Astrocyte of the spinal cord (primary cell): ENCODE measurements around the gene SDR42E1.
A peak's percentile ranks its signal among the peaks of the same experiment; 100 is the strongest.

Experiments used
- DNase-seq: peaks from one replicate; pipeline ENCODE4 v3.0.0; 2011; ENCODE audit warnings: low read depth, low spot score
- H3K4me3 ChIP-seq: 2 replicates; pipeline ENCODE4 v1.5.1; 2011; ENCODE audit warnings: low read depth, mild to moderate bottlenecking, low read length, moderate library complexity
- in situ Hi-C: cut with HindIII; loops from 2 replicates; pipeline ENCODE4 v1.10.0; 2017; ENCODE audit warnings: low sequenced_read_pairs
- TF ChIP-seq, protein P1 (sequence below): IDR thresholded peaks from 2 replicates; pipeline ENCODE4 v1.5.1; 2012; ENCODE audit warnings: low read depth, mild to moderate bottlenecking, low read length, inconsistent platforms

Gene SDR42E1

DNA sequence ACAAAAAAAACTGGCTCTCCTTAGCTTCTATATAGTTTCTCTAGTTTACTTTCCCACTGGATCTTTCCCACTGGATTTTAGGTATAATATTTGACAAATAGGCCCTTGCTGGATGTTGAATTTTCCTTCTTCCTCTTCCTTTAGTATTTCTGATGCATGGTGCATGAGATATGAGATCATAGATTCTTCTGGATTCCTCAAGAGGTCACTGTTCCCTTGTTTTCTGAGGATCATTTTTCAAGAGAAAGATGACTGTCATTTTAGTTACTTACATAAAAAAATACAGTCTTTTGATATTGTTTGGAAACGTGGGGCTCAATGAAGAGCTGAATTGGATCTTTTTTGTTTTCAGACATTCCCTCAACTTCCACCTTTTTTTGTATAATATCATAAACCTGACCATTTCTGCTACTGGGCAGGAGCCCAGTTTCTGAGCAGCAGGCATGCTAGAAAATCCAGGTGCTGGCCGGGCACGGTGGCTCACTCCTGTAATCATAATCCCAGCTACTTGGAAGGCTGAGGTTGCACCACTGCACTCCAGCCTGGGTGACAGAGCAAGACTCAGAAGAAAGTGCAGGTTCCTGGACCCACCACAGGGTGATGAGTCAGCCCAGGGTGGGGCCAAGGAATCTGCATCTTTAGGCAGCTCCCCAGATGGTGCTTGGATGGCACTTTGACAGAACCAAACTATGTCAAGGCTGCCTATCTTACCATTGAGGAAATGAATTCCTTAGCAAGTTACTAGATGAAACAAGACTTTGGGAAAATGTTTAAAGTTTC is 70.3 kb downstream of the SDR42E1 start:
- in situ Hi-C loops = no loop called here
- peak; percentile 63 for DNase-seq
- TF ChIP-seq, protein P1, sequence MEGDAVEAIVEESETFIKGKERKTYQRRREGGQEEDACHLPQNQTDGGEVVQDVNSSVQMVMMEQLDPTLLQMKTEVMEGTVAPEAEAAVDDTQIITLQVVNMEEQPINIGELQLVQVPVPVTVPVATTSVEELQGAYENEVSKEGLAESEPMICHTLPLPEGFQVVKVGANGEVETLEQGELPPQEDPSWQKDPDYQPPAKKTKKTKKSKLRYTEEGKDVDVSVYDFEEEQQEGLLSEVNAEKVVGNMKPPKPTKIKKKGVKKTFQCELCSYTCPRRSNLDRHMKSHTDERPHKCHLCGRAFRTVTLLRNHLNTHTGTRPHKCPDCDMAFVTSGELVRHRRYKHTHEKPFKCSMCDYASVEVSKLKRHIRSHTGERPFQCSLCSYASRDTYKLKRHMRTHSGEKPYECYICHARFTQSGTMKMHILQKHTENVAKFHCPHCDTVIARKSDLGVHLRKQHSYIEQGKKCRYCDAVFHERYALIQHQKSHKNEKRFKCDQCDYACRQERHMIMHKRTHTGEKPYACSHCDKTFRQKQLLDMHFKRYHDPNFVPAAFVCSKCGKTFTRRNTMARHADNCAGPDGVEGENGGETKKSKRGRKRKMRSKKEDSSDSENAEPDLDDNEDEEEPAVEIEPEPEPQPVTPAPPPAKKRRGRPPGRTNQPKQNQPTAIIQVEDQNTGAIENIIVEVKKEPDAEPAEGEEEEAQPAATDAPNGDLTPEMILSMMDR = peak; percentile 51
- no peak overlapping the region for H3K4me3 ChIP-seq

DNA sequence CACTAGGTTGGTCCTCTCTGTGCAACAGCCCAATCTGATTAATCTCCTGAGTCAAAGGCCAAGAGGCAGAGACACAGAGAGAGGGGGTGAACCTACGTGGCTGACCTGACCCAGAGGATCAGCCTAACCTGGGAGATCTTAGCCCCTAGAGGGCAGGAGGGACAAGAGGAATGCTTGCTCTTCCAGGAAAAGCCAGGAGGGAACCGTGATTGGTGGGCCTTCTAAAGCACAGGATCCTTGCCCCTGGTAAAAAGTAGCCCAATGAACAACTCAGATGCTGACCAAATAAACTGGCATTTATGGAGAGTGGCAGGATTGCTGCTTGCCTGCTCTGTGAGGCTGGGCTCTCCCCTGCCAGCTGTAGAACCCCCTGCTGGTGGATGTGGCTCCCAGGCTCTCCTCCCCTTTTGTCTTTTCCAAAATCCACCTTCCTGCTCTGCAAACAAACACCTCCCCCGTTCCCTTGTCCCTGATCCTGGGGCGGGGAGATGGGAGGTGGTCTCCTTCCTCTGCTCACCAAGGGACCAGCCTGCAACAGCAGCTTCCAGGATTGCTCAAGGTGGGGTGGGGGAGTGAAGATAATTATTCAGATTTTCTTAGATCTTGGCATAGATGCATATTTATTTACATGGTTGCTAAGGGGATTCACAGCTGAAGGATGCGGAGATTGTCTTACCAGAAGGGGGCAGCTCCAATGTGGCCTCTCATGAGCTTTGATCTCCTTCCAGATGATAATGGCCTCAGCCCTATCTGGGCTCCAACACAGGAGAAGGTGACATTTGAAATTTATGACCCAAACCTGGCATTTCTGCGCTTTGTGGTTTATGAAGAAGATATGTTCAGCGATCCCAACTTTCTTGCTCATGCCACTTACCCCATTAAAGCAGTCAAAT is 71.9 kb downstream of the SDR42E1 start:
- in situ Hi-C loops = no loop called here
- TF ChIP-seq, protein P1 = no peak
- H3K4me3 ChIP-seq = no peak overlapping the region
- no peak for DNase-seq
